ENCODE results near the gene ARHGAP44. TPM values are rescaled to one million over a fixed set of nuclear protein-coding genes. Genes with fewer than 3 reads are reported as not detected.

The ARHGAP44 gene
- total RNA-seq, 1 experiment from 2014 or later: 7.3 TPM

GRCh38 chr17:12979826-12980500, 190.7 kb downstream of the ARHGAP44 start:
- Histone ChIP-seq H3K79me2 (ENCODE audit: insufficient read depth, low read length) (no peaks in the 10 kb centered on the region), H4K20me1 (ENCODE audit: insufficient read depth) (no peaks in the 10 kb centered on the region), H3K27me3 (ENCODE audit: insufficient read depth, low read length) (no peaks in the 10 kb centered on the region), H3K9me2 (ENCODE audit: insufficient read depth) (no peaks in the 10 kb centered on the region), H3K36me3 (ENCODE audit: control insufficient read depth in 1 of 2, insufficient read depth in 2 of 2, low read length in 2 of 2) (no peaks in the 10 kb centered on the region), H2AFZ (ENCODE audit: low read depth, low read length, poor library complexity, severe bottlenecking) (no peak overlapping the region), H3K9me3 (ENCODE audit: control insufficient read depth in 1 of 2, insufficient read depth in 1 of 2, low read depth in 1 of 2, low read length in 2 of 2) (no peaks in the 10 kb centered on the region), H3K4me1 (ENCODE audit: control insufficient read depth in 1 of 2, insufficient read depth in 2 of 2, low read length in 2 of 2) (no peaks in the 10 kb centered on the region), H3K9ac (ENCODE audit: low read length) (no peak overlapping the region), H3K4me2 (ENCODE audit: low read length) (no peak overlapping the region), H3K4me3 (replicated peaks in 1 of 2; ENCODE audit: low read depth in 1 of 2, low read length in 2 of 2) (no peak overlapping the region), H3K27ac (ENCODE audit: low read depth, low read length) (no peak overlapping the region)
- ChIA-PET CTCF (no interaction called here), RAD21 (ENCODE audit: low non-redundant PET in 1 of 2, low total read pairs in 2 of 2, uncharacterized antibody in 2 of 2, unreplicated experiment in 2 of 2) (no interaction called here), POLR2A (no interaction called here)
- TF ChIP-seq, protein P1, sequence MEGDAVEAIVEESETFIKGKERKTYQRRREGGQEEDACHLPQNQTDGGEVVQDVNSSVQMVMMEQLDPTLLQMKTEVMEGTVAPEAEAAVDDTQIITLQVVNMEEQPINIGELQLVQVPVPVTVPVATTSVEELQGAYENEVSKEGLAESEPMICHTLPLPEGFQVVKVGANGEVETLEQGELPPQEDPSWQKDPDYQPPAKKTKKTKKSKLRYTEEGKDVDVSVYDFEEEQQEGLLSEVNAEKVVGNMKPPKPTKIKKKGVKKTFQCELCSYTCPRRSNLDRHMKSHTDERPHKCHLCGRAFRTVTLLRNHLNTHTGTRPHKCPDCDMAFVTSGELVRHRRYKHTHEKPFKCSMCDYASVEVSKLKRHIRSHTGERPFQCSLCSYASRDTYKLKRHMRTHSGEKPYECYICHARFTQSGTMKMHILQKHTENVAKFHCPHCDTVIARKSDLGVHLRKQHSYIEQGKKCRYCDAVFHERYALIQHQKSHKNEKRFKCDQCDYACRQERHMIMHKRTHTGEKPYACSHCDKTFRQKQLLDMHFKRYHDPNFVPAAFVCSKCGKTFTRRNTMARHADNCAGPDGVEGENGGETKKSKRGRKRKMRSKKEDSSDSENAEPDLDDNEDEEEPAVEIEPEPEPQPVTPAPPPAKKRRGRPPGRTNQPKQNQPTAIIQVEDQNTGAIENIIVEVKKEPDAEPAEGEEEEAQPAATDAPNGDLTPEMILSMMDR (IDR thresholded peaks at IDR 0.05 in 2 of 3, conservative IDR thresholded peaks at IDR 0.05 in 1 of 3; ENCODE audit: borderline replicate concordance in 1 of 3, insufficient read depth in 1 of 3, low read depth in 2 of 3, low read length in 2 of 3): no peak
- TF ChIP-seq EZH2phosphoT487 (IDR thresholded peaks at IDR 0.05; ENCODE audit: borderline replicate concordance) (no peak), ZNF274 (IDR thresholded peaks at IDR 0.05; ENCODE audit: low read depth, low read length) (no peak), POLR2AphosphoS5 (IDR thresholded peaks at IDR 0.05; ENCODE audit: low read depth, low read length) (no peak), SIN3A (IDR thresholded peaks at IDR 0.05; ENCODE audit: low read depth) (no peak), POLR2A (IDR thresholded peaks at IDR 0.05; ENCODE audit: borderline replicate concordance, extremely low read depth, insufficient read depth, insufficient read length) (no peak), RAD21 (IDR thresholded peaks at IDR 0.05; ENCODE audit: low read depth) (no peak), EGR1 (IDR thresholded peaks at IDR 0.05; ENCODE audit: low read depth) (no peak), SRF (IDR thresholded peaks at IDR 0.05; ENCODE audit: low read depth) (no peak), YY1 (IDR thresholded peaks at IDR 0.05; ENCODE audit: extremely low read depth, insufficient replicate concordance, low read depth, low read length) (no peak), TCF7L2 (IDR thresholded peaks at IDR 0.05; ENCODE audit: borderline replicate concordance, extremely low read depth, insufficient read depth, insufficient read length) (no peak), ZFX (IDR thresholded peaks at IDR 0.05) (no peak), FOSL1 (IDR thresholded peaks at IDR 0.05; ENCODE audit: low read depth) (no peak)
- TF ChIP-seq, protein P2, sequence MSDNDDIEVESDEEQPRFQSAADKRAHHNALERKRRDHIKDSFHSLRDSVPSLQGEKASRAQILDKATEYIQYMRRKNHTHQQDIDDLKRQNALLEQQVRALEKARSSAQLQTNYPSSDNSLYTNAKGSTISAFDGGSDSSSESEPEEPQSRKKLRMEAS (IDR thresholded peaks at IDR 0.05): no peak
- intact Hi-C loops (cut with micrococcal nuclease): no loop called here
- DNase-seq (ENCODE audit: low read depth, low spot score) (no peak), ATAC-seq (no peak)
- no TSS peak for BruUV-seq (replicated peaks)
